G401 (cell line): ENCODE results near the gene KDM3B. TPM values are rescaled to one million over a fixed set of nuclear protein-coding genes. Genes with fewer than 3 reads are reported as not detected.
"Not testable (repeated sequence)": the region's sequence is repeated elsewhere in the genome, so short reads cannot be mapped to it uniquely, and the experiment has no call there.

Experiments
- DNase-seq: peaks from one replicate; pipeline ENCODE4 v3.0.0-alpha.2; 2015; ENCODE audit warnings: low spot score
- in situ Hi-C: cut with HindIII; loops from 2 replicates; pipeline ENCODE4 v1.10.0; 2016; ENCODE audit warnings: low sequenced_read_pairs, mixed read lengths
- total RNA-seq: library from RNA; depleted of rRNA; stranded (reverse); fragments of >200 nt; shearing (Covaris generic); gene quantifications from 2 replicates; pipeline ENCODE4 v1.2.3, GENCODE V29; 2014

The KDM3B gene
- total RNA-seq, 1 experiment from 2014 or later, result 72.0 TPM

DNA sequence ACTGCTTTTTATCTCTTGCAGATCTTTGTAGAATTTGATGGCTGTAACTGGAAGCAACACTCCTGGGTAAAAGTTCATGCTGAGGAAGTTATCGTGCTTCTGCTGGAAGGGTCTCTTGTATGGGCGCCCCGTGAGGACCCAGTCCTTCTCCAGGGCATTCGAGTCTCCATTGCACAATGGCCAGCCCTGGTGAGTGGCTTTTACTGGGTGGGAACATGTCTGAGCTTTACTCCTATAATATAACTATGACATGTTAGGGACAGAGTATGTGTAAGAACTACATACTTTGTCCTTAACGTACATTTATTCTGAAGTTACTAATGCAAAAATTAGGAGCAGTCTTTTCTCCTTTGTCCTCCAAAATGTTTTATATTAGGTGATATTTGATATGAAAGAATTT lies 20.2 kb downstream of the KDM3B start:
- in situ Hi-C loops, result no loop called here
- DNase-seq, result no peak

DNA sequence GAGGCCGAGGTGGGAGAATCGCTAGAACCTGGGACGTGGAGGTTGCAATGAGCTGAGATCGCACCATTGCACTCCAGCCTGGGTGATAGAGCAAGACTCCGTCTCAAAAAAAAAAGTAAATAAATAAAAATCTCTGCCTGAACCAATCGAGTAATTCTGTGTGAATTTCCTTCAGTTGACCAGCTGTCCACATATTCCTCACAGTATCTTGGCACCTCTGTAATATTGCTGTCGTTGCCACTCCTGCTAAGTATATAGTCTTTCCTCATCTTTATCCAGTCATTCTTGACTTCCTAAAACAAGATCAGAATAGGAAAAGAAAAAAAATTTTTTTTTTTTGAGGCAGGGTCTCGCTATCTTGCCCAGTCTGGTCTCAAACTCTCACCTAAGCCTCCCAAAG lies 29.9 kb downstream of the KDM3B start:
- DNase-seq, result no peak
- in situ Hi-C loops, result no loop called here

DNA sequence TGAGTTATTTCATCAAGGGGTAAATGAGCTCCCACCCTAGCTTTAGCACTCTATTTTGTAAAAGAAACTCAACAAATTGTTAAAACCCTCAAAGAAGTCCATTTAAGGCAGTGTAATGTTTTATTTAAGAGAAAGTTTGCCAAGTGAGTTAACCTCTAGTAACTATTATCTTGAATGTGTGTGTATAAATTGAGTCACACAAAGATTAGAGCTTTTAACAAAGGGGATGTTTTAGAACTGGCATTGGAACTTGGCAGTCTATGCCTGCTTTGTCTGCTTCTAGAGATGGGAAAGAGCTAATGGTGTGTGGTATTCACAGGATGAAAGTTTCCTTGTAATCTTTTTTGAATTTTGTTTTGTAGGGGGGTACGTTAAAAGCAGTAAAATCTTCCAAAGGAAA lies 33.2 kb downstream of the KDM3B start:
- in situ Hi-C loops, result no loop called here
- DNase-seq, result no peak

DNA sequence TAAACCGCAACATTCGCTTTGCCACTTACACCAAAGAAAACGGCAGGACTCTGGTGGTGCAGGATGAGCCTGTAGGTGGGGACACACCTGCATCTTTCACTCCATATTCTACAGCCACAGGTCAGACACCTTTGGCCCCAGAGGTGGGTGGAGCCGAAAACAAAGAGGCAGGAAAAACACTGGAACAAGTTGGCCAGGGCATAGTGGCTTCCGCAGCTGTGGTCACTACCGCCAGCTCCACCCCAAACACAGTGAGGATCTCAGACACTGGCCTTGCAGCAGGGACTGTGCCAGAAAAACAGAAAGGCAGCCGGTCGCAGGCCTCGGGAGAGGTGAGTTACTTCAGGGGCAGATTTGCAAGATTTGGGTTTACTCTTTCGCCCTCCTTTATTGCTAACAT lies 33.8 kb downstream of the KDM3B start:
- DNase-seq, result no peak
- in situ Hi-C loops, result no loop called here

DNA sequence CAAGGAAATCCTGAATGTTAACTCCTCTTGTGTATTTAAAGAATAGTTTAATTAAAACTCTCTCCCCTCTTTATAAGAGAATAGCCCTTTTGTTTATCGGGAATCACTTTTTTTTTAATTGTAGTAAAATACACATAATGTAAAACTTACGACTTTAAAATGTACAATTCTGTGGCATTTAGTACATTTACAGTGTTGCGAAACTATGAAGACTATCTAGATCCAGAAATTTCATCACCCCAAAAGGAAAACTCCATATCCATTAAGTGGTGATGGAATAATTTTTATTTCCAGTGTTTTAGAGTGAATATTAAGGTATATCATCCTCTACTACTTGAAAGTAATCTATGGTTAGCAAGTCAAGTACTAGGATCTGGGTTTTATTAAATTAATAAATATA lies 36.8 kb downstream of the KDM3B start:
- in situ Hi-C loops, result no loop called here
- no peak for DNase-seq

DNA sequence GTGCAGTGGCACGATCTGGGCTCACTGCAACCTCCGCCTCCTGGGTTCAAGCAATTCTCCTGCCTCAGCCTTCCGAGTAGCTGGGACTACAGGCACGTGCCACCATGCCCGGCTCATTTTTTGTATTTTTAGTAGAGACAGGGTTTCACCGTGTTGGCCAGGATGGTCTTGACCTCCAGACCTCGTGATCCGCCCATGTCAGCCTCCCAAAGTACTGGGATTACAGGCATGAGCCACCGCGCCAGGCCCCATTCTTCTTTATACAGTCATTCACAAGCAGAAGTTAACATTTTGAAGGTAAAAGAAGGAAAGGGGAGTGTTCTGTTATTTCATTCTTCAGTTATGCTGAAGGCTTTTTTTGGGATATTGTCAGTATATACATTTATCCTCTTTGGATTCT lies 37.4 kb downstream of the KDM3B start:
- DNase-seq, in situ Hi-C loops: not testable (repeated sequence)

DNA sequence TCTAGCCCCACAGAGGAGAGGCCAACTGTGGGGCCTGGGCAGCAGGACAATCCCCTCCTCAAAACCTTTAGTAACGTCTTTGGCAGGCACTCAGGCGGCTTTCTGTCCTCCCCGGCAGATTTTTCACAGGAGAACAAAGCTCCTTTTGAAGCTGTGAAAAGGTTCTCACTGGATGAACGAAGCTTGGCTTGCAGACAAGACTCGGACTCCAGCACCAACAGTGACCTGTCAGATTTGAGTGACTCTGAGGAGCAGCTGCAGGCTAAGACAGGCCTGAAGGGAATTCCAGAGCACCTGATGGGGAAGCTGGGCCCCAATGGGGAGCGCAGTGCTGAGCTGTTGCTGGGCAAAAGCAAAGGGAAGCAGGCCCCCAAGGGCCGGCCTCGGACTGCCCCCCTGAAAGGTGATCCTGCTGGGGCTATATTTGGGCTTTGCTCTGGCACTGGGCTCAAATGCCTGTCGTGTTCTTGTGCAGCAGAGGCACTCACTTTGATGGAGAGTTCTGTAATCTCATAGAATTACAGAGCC lies 39.4 kb downstream of the KDM3B start:
- peak; percentile 35 for DNase-seq
- in situ Hi-C loops, result no loop called here

DNA sequence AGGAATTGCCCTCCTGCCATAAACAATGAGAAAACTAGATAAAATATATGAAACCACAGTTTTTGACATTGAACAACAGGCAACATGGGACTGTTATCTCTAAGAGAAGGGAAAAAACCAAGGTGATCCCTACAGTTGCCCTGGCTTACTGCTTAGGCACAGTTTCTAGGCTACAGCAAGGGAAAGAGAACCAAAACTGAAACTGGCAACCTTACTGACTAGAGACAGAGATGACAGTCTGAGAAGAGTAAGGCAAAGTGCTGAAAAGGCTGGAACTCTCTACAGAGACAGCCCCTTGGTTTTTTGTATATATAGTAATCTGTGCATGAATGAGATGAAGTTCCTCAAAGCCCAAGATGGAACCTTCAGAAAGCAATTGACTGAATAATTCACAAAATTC lies 50.2 kb downstream of the KDM3B start:
- no peak for DNase-seq
- in situ Hi-C loops, result no loop called here

DNA sequence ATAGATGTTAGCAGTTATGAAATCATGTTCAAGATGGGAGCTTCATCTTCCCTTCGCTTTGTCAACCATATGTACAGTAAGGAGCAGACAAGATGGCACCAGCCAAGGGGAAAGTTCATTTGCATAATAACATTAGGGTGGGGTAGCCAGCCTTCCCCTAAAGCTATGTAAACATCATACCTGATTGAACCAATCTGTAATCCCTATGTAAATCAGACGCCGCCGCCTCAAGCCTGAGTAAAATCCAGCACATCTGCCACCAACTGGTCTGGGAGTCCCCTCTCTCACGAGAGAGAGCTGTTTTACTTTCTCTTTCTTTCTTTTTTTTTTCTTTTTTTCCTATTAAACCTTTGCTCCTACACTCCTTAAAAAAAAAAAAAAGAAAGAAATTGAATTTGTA lies 55.5 kb downstream of the KDM3B start:
- in situ Hi-C loops, result no loop called here
- DNase-seq, result no peak

DNA sequence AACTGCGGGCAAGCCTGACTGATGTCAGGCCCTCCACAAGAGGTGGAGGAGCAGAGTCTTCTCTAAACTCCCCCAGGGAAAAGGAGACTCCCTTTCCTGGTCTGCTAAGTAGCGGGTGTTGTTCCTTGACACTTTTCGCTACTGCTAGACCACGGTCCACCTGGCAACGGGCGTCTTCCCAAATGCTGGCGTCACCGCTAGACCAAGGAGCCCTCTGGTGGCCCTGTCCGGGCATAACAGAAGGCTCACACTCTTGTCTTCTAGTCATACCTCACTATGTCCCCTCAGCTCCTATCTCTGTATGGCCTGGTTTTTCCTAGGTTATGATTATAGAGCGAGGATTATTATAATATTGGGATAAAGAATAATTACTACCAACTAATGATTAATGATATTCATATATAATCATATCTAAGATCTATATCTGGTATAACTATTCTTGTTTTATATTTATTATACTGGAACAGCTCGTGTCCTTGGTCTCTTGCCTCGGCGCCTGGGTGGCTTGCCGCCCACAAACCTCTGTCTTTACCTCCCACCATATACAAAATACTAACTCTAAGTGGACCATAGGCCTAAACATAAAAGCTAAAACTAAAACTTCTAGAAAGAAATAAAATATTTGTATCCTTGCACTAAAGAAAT lies 58.6 kb downstream of the KDM3B start:
- peak; percentile 75 for DNase-seq
- in situ Hi-C loops, result not testable (repeated sequence)

DNA sequence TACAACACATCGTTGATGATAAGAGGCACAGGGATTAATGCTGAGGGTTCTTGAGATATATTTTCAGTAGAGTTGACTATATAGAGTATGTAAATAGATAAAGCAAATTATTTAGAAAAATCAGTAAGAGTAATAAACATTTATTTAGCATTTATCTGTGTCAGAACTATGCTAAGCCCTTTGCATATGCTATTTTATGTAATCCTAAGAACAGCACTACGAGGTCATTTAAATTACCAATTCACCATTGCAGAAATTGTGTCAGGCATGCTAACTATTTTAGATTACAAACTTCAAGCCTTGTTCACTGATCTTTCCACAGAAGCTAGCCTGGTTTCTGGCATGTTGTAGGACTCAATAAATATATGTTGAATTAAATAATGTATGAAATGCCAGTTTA lies 66.0 kb downstream of the KDM3B start:
- in situ Hi-C loops, result no loop called here
- no peak for DNase-seq

DNA sequence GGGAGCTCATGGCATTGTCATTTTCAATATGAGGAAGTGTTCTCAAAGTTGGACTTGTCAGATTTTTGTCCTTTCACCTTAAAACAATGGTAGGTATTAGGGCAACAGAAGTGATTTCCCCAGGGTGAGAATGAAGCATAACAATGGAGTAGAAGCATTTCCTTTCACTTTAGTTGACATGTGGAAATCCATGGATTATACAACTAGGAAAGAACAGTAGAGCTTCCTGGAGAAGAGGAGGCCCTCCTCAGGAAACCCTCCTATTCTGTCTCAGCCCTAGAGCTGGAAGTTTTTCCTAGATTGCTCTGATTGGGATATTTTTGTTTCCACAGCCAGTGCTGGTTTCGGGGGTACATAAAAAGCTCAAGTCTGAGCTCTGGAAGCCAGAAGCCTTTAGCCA lies 72.6 kb downstream of the KDM3B start:
- in situ Hi-C loops, result no loop called here
- no peak for DNase-seq

DNA sequence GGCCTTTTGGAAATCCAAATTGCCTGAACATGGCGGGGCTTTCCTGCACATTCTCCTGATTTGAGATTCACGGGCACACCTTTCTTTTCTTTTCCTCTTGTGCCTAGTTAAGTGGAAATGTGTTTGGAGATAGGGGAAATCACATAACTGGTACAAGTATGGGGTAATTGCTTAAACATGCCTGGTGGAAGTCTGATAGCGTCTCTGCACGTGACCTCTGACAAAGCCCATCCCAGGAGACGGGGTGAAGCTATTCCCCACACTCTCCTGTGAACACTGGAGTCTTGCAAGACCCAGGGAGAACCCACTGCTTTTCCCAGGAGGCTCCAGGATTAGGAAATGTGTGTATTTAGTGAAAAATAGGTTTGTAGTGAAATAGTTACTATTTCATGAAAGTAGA lies 83.5 kb downstream of the KDM3B start:
- DNase-seq, result no peak
- in situ Hi-C loops, result no loop called here

DNA sequence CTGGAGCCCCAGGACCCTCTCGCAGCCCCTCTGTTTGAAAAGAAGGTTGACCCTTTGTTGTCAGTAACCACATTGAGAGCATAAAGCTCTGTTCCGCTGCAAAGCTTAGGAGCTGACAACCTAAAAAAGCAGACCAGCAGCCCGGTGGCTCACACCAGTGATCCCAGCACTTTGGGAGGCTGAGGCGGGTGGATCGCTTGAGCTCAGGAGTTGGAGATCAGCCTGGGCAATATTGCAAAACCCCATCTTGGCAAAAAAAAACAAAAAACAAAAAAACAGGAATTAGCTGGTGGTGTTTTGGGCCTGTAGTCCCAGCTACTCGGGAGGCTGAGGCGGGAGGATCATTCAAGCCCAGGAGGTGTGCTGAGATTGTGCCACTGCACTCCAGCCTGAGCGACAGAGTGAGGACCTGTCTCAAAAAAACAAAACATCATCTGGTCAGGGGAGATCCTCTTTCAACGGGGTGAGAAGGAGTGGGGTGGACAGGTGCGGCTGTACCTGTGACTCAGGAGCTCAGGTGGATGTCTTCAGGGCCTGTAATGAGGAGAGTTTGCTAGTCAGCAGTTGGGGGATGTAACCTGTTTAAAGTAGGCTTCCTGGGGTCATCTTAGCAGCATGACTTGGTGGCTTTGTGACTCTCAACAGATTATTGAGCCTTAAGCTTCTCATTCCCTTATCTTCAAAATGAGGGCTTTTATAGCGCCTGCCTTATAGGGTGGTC lies 85.7 kb downstream of the KDM3B start:
- DNase-seq, result no peak
- in situ Hi-C loops, result no loop called here

DNA sequence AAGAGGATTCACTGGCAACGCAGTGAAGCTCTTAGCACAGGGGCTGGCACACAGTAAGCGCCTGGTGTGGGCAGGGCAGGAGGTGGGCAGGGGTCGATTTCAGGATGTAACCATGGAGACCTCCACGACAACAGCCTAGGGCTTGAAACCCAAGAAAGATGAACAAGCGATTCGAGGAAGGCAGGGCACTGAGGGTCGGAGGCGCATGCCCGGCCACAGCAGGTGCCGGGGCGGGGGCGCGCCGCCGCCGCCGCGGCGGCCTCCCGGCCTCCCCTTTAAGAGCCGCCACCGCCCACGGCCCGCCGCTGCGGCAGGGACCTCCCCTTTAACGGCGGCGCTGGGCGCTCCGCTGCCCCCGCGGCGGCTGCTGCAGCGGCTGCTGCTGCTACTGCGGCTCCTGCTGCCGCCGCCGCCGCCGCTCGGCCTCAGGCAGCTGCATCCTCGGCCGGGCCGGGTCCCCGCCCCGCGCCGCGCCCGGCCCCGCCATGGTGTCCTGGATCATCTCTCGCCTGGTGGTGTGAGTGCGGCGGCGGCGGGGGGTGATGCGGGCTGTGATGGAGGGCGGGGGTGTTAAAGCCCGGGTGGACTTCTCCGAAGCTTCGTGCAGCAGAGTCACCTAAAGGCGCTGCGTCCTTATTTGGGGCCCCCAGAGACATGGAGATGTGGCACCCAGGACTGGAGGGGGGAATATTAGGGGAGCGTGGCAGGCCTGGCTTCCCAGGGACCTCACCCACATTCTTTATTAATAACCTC lies 86.4 kb downstream of the KDM3B start, which contains the start of gene REEP2:
TSS of gene REEP2 (plus strand) at position 334 of the 753 bp plus-strand sequence. CDS start at position 486, 152 bp downstream.
- peak; percentile 67 for DNase-seq
- in situ Hi-C loops, result no loop called here

DNA sequence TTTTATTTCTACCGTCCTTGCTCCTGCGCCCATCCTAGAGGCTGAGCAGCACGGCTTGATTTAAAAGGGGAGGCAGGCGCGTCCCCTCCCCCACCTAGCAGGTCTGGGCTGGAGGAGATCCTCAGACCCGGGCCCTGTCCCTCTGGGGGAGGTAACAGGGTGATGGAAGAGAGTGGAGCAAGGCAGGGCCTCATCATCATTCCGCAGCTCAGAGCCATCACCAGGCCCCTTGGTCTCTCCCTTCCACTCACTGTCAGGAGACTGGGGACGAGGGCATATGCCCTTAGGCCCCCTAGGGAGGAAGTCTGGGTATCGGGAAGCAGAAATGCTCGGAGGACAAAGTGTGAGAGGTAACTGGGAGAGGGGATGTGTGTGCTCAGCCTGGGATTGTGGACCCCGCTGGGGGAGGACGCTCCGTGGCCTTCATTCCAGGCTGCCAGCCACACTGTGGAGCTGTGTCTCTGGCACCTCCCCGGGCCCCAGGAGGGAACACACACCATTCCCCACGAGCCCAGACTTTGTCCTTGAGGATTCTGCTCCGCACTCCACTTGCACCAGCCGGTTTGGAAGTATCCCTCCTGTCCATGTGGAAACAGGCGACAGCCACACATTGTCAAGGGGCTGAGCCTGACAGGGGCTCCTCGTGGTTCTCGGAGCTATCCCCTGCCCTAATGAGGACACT lies 87.1 kb downstream of the KDM3B start:
- peak; percentile 58 for DNase-seq
- in situ Hi-C loops, result no loop called here

DNA sequence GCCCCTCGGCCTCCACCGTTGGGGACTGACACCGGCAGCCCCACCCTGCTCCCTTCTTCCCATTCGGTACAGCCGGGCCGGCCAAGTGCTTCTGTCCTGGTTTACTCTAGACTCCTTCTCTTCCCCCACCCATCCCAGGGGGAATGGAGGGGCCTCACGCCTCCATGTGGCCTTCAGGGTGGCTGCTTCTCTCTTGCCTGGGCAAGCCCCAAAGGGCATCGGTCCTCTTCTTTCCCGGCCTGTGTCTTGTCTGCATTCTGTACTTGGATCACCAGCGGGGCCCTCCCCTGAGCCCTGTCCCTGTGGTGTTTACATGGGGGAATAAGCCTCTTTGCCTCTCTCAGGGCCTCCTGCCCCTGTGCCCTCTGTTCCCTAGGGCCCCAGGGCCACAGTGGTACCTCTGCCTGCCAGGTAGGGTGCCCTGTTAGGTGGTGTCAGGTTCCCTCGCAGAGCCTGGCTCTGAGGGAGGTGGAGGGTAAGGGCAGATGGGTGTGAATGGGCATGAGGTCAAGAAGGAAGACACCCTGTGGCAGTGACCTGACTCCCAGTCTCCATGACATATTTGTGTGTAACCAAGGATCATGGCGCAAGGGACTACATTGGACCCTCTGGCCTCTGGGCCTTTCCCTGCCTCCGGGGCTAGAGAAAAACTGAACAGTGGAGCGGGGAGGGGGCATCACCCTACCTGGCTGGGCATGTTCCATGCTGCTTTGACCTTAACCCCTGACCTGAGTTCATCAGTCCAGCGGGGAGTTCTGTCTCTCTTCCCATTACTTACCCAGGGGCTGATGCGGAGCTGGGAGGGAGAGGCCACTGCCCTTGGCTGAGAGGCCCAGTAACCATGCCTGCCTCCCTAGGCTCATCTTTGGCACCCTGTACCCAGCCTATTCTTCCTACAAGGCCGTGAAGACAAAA lies 87.9 kb downstream of the KDM3B start:
- DNase-seq, result peak; percentile 30

DNA sequence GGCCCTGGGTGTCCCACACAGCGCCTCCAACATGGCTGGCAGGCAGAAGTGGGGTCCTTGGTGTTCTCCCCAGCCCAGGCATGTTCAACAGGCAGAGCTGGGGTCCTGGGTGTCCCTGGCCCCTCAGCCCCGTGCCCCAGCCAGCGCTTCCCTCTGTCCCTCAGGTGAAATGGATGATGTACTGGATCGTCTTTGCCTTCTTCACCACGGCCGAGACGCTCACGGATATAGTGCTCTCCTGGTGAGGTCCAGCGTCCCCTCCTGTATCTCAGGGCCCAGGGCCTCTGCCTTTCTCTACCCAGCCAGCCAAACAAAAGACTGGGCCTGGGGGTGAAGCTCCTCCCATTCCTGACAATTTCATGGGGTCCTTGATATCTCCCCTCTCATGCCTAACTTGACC lies 88.7 kb downstream of the KDM3B start:
- in situ Hi-C loops, result no loop called here
- DNase-seq, result no peak

More for the DNA sequence above, 87.9 kb downstream of the KDM3B start:
- in situ Hi-C loops, result no loop called here
